NK-92 treated with Interleukin-12 subunit alpha and Interleukin-12 subunit beta, amount 100 ng/mL, for 24 hours (cell line): ENCODE results near the gene ABTB2.
A peak's percentile ranks its signal among the peaks of the same experiment; 100 is the strongest.

Experiments used
- DNase-seq: peaks from one replicate; lab custom pipeline; 2025; lab: John Stamatoyannopoulos, UW

Gene ABTB2

GRCh38 chr11:34209809-34210208, 148.0 kb downstream of the ABTB2 start:
- DNase-seq: no peak

- peak; percentile 88 for DNase-seq
These were observed 149.3 kb downstream of the ABTB2 start for GRCh38 chr11:34208266-34209135.

- DNase-seq: no peak
These were observed 150.2 kb downstream of the ABTB2 start for GRCh38 chr11:34207487-34208180.

DNA sequence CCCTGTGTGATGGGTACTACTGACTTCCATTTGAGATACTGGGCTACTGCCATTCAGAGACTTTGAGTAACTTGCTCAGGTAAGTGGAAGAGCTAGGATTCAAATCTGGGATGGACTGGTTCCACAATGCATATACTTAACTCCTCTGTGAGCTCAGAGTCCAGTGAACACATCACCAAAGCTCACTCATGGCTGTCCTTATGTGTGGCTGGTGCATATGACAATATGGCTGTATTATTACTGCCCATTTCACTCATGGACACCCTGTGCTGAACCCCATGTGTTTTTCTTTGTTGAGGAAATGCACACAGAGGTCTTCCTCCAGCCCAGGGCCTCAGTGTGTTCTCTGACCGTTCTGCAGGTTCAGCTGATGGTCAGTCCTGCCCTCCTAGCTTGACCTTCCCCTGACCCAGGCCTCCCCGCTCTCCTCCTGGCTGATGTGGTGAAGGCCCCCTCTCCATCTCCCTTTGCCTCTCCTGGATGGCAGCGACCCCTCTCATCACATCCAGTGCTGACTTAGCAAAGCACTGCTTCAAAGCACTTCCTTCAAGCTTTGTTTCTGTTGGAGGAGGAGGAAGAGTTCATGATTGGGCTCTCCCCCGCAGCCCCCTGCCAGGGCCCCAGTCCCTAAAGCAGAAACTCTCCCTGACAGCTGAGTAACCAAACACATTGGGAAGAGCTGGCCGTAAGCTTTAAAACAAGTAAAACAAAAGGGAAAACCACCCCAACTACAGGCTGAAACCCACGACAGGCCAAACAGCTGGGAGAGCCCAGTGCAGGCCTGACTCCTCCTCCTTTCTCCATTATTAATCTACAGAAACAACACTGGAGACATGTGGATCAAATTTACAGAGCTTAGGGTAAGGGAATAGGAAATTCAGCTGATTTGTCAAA, 151.2 kb downstream of the ABTB2 start:
- DNase-seq: no peak

DNA sequence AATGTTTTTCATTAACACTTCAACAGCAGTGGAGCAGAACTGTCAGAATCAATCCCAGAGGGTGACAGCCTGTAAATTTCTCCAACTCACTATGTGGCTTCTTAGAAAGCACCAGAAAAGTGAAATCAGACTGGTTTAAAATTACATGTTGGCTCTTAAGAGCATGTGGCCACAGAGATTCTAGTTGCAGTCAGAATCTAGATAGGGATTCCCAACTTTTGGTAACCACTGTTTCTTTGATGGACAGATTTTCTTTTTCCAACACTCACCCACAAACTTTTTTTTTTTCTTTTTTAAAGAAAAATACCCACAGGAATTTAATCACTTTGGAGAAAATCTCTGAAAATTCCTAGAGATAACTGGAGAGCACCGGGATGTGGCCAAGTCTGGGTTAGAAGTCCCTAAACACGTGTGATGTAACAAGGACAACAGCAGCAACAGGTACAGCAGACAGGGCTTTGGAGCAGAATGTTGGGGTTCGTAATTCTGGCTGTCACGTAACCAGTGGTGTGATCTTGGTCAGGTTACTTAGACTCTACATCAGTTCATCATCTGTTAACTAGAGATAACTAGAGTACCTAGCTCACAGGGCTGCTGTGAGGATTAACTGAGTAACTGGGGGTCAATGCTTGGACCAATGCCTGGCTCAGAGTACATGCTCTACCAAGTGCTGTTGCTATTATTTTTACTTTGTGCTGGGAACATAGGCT, 152.3 kb downstream of the ABTB2 start:
- DNase-seq: no peak

- no peak for DNase-seq
These were observed 153.2 kb downstream of the ABTB2 start for GRCh38 chr11:34204396-34205279.

GRCh38 chr11:34203377-34203871, 154.4 kb downstream of the ABTB2 start:
- DNase-seq: no peak

GRCh38 chr11:34201129-34201528, 156.7 kb downstream of the ABTB2 start:
- DNase-seq: no peak

DNA sequence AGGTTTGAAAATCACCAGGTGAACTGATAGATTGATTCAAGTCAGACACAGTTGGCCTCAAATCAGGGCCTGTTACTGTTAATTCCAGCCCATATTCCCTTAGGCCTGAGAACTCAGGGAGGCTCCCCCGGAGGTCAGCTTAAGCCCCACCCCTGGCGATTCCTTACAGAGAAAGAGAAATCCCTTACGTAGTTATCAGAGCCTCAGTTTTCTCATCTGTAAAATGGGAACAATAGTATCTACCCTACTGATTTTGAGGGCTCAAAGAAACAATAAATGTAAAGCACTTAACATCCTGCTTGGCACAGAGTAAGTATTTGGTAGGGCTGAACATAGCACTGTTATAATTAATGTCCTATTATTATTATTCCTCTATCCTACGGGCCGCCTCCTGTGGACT, 158.3 kb downstream of the ABTB2 start:
- DNase-seq: no peak

- DNase-seq: peak; percentile 28
These were observed 159.3 kb downstream of the ABTB2 start for GRCh38 chr11:34198523-34198922.

GRCh38 chr11:34197256-34197655, 160.6 kb downstream of the ABTB2 start:
- no peak for DNase-seq

DNA sequence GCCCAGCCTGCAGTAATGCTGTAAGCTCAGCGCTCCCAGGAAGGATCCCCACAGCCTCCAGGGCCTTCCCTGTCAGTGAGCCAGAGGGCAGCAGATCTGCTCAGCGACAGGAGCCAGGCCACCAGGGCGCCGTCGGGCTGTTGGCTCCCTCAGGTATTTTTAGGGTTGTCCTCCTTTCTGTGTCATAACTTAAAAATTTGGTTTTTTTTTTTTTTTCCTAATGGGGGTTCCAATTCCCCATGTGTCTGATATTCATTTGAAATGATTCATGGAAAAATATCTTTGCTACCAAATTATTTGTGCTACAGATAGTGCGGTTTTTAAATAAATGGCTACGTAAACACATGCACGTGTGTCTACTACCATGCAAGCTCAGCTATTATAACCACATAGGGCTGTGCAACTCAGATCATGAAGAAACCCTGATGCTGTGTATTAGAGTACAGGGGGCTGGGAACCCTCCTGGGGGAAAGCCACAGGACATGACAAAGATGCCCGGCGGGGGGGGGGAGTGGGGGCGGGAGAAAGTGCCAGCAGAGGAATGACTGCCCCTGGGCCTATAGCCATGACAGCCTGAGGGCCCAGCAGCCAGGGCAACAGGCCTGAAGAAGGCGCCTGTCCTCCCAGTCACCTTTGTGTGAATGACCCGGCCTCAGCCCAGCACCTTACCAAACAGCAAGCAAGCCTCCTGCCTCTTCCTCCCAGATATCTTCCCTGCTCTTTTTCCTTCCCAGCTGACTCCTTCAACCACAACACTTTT, 163.1 kb downstream of the ABTB2 start:
- no peak for DNase-seq

- DNase-seq: no peak
These were observed 165.1 kb downstream of the ABTB2 start for GRCh38 chr11:34192481-34193401.

- no peak for DNase-seq
These were observed 166.2 kb downstream of the ABTB2 start for GRCh38 chr11:34191578-34191977.

DNA sequence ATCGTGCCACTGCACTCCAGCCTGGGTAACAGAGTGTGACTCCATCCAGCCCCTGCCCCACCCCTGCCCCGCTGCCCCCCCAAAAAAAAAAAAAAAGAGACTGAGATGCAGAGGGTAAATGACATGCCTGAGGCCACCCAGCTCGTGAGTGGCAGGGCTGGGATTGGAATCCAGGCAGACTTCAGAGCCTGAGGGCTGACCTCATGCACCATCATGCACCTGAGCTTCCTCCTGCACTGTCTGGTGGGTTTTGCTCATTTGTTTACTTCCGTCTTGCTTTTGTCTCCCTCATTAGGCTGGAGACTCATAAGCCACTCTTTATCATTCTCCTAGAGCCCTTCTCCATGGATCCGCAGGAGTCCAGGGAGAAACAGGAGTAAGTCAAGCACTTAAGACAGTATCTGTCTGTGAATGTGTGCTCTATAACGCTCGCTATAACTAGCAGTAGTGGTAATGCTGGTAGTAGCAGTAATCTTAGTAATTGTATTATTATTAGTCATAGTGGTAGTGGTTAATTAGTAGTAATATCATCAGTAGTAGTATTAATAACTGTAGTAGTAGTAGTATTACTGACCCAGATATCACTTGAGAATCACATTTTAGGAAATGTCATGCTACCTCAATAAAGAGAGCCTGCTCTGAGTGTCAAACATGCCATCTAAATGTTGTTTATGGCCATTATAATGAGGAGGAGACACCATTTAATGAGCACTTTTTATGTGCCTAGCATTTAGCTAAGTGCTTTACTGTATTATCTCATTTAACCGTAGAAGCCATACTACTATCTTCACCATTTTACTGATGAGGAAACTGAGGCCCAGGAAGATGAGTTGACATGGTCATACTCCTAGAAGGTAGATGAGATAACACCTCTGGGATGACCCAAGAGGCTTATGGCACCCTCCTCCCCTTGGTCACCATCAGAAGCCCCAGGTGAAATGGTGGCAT, 167.3 kb downstream of the ABTB2 start:
- DNase-seq: no peak

- no peak for DNase-seq
These were observed 168.6 kb downstream of the ABTB2 start for GRCh38 chr11:34189191-34189590.

DNA sequence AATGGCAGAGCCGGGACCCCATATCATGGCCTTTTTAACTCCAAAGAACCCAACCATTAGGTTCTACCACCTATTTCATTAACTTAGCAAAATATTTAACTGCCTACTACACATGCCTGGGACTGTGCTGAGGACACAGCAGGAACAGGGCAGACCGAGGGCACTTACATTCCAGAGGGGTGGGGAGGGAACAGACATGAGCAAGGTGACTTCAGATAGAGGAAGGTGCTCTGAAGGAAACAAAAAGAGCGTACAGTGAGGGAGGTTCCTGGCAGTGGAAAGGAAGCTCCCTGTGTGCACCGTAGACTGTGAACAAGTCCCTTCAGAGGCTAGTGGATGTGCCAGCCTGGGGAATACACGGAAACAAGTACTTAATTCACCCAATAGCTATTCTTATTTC, 169.6 kb downstream of the ABTB2 start:
- no peak for DNase-seq
